Measurements from ENCODE around the gene GSTM4. TPM values are rescaled to one million over a fixed set of nuclear protein-coding genes. Genes with fewer than 3 reads are reported as not detected.
A peak's percentile ranks its signal among the peaks of the same experiment; 100 is the strongest.

GSTM4 gene
- total and polyA plus RNA-seq, 10 donors: 14.8 to 53.8 (median 31.2) TPM

- no peaks in the 10 kb centered on the region for H3K36me3 ChIP-seq
- peak; percentile 95 for DNase-seq
- H3K4me1 ChIP-seq: peaks cover 6 to 29% (median 17%) of the 10 kb centered on the region in 6 donors
- no peak overlapping the region for H3K27ac ChIP-seq
- WGBS, 5 donors: 24 to 46% (median 31%) methylated on average over 4 to 5 of the region's 5 CpGs
- TF ChIP-seq, protein P1, sequence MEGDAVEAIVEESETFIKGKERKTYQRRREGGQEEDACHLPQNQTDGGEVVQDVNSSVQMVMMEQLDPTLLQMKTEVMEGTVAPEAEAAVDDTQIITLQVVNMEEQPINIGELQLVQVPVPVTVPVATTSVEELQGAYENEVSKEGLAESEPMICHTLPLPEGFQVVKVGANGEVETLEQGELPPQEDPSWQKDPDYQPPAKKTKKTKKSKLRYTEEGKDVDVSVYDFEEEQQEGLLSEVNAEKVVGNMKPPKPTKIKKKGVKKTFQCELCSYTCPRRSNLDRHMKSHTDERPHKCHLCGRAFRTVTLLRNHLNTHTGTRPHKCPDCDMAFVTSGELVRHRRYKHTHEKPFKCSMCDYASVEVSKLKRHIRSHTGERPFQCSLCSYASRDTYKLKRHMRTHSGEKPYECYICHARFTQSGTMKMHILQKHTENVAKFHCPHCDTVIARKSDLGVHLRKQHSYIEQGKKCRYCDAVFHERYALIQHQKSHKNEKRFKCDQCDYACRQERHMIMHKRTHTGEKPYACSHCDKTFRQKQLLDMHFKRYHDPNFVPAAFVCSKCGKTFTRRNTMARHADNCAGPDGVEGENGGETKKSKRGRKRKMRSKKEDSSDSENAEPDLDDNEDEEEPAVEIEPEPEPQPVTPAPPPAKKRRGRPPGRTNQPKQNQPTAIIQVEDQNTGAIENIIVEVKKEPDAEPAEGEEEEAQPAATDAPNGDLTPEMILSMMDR (IDR thresholded peaks at IDR 0.05 in 8 of 11, conservative IDR thresholded peaks at IDR 0.05 in 3 of 11): peak; percentile 80 to 99 (median 97)
- TF ChIP-seq POLR2AphosphoS5 (IDR thresholded peaks at IDR 0.05) (peak; percentile 16 to 34 (median 17)), POLR2A (IDR thresholded peaks at IDR 0.05) (no peak)
- no peaks in the 10 kb centered on the region for H3K9me3 ChIP-seq
- no peaks in the 10 kb centered on the region for H3K27me3 ChIP-seq (replicated peaks in 1 of 7)
- no peak overlapping the region for H3K4me3 ChIP-seq
- intact Hi-C loops (cut with DNase I; ENCODE audit: low total_unique reads): loop anchor here (5.0 to 10.0 kb wide), 3 partner anchors 93 to 344 kb away; partner anchors contain the start of genes AHCYL1 and GNAI3
Observed at GRCh38 chr1:109640285-109640865, 15.5 kb upstream of the GSTM4 start.

GRCh38 chr1:109641078-109641740 lies 14.7 kb upstream of the GSTM4 start:
- no peak for DNase-seq
- peaks cover 6 to 25% (median 16%) of the 10 kb centered on the region in 6 donors for H3K4me1 ChIP-seq
- intact Hi-C loops (cut with DNase I; ENCODE audit: low total_unique reads): loop anchor here (5.0 to 10.0 kb wide), 3 partner anchors 94 to 344 kb away; partner anchors contain the start of genes AHCYL1 and GNAI3
- 69 to 95% (median 88%) methylated on average over 2 of the region's 2 CpGs for WGBS, 5 donors
- H3K36me3 ChIP-seq: no peaks in the 10 kb centered on the region
- no peaks in the 10 kb centered on the region for H3K9me3 ChIP-seq
- TF ChIP-seq POLR2AphosphoS5 (IDR thresholded peaks at IDR 0.05): no peak
- no peak for TF ChIP-seq POLR2A (IDR thresholded peaks at IDR 0.05)
- TF ChIP-seq, protein P1 (IDR thresholded peaks at IDR 0.05 in 8 of 11, conservative IDR thresholded peaks at IDR 0.05 in 3 of 11): no peak
- no peaks in the 10 kb centered on the region for H3K27me3 ChIP-seq (replicated peaks in 1 of 7)
- no peak overlapping the region for H3K27ac ChIP-seq
- no peak overlapping the region for H3K4me3 ChIP-seq

DNA sequence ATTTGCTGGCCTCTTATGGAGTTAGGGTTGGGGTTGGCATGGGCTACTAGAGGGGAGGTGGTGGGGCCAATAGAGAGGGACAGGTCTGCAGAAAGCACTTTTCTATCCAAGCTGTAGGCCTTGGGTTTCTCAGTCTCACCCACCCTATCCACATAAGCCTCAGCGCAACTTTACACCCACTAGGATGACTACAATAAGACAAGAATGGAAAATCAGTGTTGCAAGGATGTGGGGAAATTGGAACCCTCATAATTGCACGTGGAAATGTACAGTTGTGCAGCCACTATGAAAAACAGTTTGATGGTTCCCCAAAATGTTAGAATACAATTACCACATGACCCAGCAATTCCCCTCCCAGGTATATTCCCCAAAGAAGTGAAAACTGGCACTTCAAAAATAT lies 14.0 kb upstream of the GSTM4 start:
- H3K4me1 ChIP-seq: peaks cover 6 to 22% (median 16%) of the 10 kb centered on the region in 6 donors
- TF ChIP-seq, protein P1 (IDR thresholded peaks at IDR 0.05 in 8 of 11, conservative IDR thresholded peaks at IDR 0.05 in 3 of 11): peak in 1 of 11 experiments; percentile 12
- TF ChIP-seq POLR2AphosphoS5 (IDR thresholded peaks at IDR 0.05) (no peak), POLR2A (IDR thresholded peaks at IDR 0.05) (no peak)
- no peaks in the 10 kb centered on the region for H3K27me3 ChIP-seq (replicated peaks in 1 of 7)
- H3K36me3 ChIP-seq: no peaks in the 10 kb centered on the region
- no peak for DNase-seq
- WGBS, 5 donors: 52 to 84% (median 67%) methylated on average over 2 of the region's 2 CpGs
- H3K4me3 ChIP-seq: no peak overlapping the region
- no peak overlapping the region for H3K27ac ChIP-seq
- H3K9me3 ChIP-seq: no peaks in the 10 kb centered on the region
- intact Hi-C loops (cut with DNase I; ENCODE audit: low total_unique reads): loop anchor here (5.0 to 10.0 kb wide), 3 partner anchors 95 to 343 kb away; partner anchors contain the start of genes AHCYL1 and GNAI3

GRCh38 chr1:109642626-109643025 lies 13.3 kb upstream of the GSTM4 start:
- peaks cover 6 to 22% (median 16%) of the 10 kb centered on the region in 6 donors for H3K4me1 ChIP-seq
- H3K9me3 ChIP-seq: no peaks in the 10 kb centered on the region
- no peak for DNase-seq
- no peak overlapping the region for H3K27ac ChIP-seq
- H3K36me3 ChIP-seq: no peaks in the 10 kb centered on the region
- no peak overlapping the region for H3K4me3 ChIP-seq
- intact Hi-C loops (cut with DNase I; ENCODE audit: low total_unique reads): loop anchor here (5.0 to 10.0 kb wide), 3 partner anchors 95 to 342 kb away; partner anchors contain the start of genes AHCYL1 and GNAI3
- TF ChIP-seq POLR2AphosphoS5 (IDR thresholded peaks at IDR 0.05): no peak
- TF ChIP-seq POLR2A (IDR thresholded peaks at IDR 0.05): no peak
- TF ChIP-seq, protein P1 (IDR thresholded peaks at IDR 0.05 in 8 of 11, conservative IDR thresholded peaks at IDR 0.05 in 3 of 11): no peak
- H3K27me3 ChIP-seq (replicated peaks in 1 of 7): no peaks in the 10 kb centered on the region
- 56 to 81% (median 66%) methylated on average over 3 of the region's 3 CpGs for WGBS, 5 donors

Data from spleen (tissue), 11 donors.